GM12891 (cell line): ENCODE results near the gene ZNF74.

Experiments used
- POLR2A ChIP-seq: IDR thresholded peaks from 2 replicates; pipeline ENCODE4 v1.6.1; 2011; ENCODE audit warnings: low read depth, low read length, control low read depth
- POLR2AphosphoS5 ChIP-seq: IDR thresholded peaks from 2 replicates; pipeline ENCODE4 v1.6.1; 2011; ENCODE audit warnings: low read depth, low read length, control low read depth

GRCh38 chr22:20407829-20408228 is 13.9 kb downstream of the ZNF74 start:
- TF ChIP-seq POLR2A (no peak), POLR2AphosphoS5 (no peak)
